Neural cell (in vitro differentiated cells): Measurements from ENCODE around the gene FGFBP2. TPM values are rescaled to one million over a fixed set of nuclear protein-coding genes. Genes with fewer than 3 reads are reported as not detected.

Experiments
- H2AFZ ChIP-seq: fragments of 200-600, 300-800 bp; sonication (generic), shearing (Covaris generic); 2 replicates; pipeline ENCODE4 v1.6.0; 2014; ENCODE audit warnings: low read depth, mild to moderate bottlenecking, antibody characterized with exemption, low read length, moderate library complexity
- H3F3A ChIP-seq: fragments of 200-600 bp; shearing (Covaris generic); 2 replicates; pipeline ENCODE4 v1.6.1; 2016; ENCODE audit warnings: mild to moderate bottlenecking, moderate library complexity, mixed read lengths, antibody characterized with exemption, low read length; ENCODE audit not compliant: insufficient read depth, poor library complexity, severe bottlenecking
- H3K27ac ChIP-seq: fragments of 200-600, 300-800 bp; sonication (generic), shearing (Covaris generic); 2 replicates; pipeline ENCODE4 v1.5.1; 2014; ENCODE audit warnings: mild to moderate bottlenecking, low read length, moderate library complexity
- H3K27me3 ChIP-seq: fragments of 300-800, 200-600 bp; sonication (generic), shearing (Covaris generic); 2 replicates; pipeline ENCODE4 v1.6.0; 2014; ENCODE audit warnings: mild to moderate bottlenecking, low read depth, low read length, moderate library complexity; ENCODE audit not compliant: insufficient read depth
- H3K36me3 ChIP-seq: fragments of 300-800, 200-600 bp; sonication (generic), shearing (Covaris generic); 2 replicates; pipeline ENCODE4 v1.5.1; 2014; ENCODE audit warnings: mild to moderate bottlenecking, antibody characterized with exemption, low read length, moderate library complexity; ENCODE audit not compliant: insufficient read depth
- H3K4me2 ChIP-seq: fragments of 300-800, 200-600 bp; sonication (generic), shearing (Covaris generic); 2 replicates; pipeline ENCODE4 v1.6.0; 2014; ENCODE audit warnings: mild to moderate bottlenecking, low read length
- H3K4me3 ChIP-seq: fragments of 300-800, 200-600 bp; sonication (generic), shearing (Covaris generic); 2 replicates; pipeline ENCODE4 v1.5.1; 2014; ENCODE audit warnings: mild to moderate bottlenecking, low read length, moderate library complexity
- H3K79me2 ChIP-seq: fragments of 200-600 bp; shearing (Covaris generic); replicated peaks from 2 replicates; pipeline ENCODE4 v1.6.0; 2014; ENCODE audit warnings: mild to moderate bottlenecking, low read length, moderate library complexity; ENCODE audit not compliant: insufficient read depth
- H3K9ac ChIP-seq: fragments of 300-800, 200-600 bp; sonication (generic), shearing (Covaris generic); 2 replicates; pipeline ENCODE4 v1.6.1; 2016; ENCODE audit warnings: mild to moderate bottlenecking, low read length, mixed read lengths
- H3K9me2 ChIP-seq: fragments of 200-600 bp; shearing (Covaris generic); 2 replicates; pipeline ENCODE4 v1.6.1; 2016; ENCODE audit warnings: mild to moderate bottlenecking, low read length, mixed read lengths; ENCODE audit not compliant: insufficient read depth
- H3K9me3 ChIP-seq: fragments of 200-600, 300-800 bp; sonication (generic), shearing (Covaris generic); 2 replicates; pipeline ENCODE4 v1.6.1; 2016; ENCODE audit warnings: mild to moderate bottlenecking, mixed run types, low read length, moderate library complexity, mixed read lengths
- H4K20me1 ChIP-seq: fragments of 200-600 bp; shearing (Covaris generic); 2 replicates; pipeline ENCODE4 v1.6.1; 2016; ENCODE audit warnings: mild to moderate bottlenecking, mixed run types; ENCODE audit not compliant: insufficient read depth
- EP300 ChIP-seq: fragments of 450-650 bp; conservative IDR thresholded peaks from 2 replicates; pipeline ENCODE4 v1.6.1; 2014; ENCODE audit warnings: antibody characterized with exemption, mild to moderate bottlenecking, moderate library complexity; ENCODE audit not compliant: poor library complexity, severe bottlenecking
- EZH2 ChIP-seq: fragments of 200-600, 300-800 bp; shearing (Covaris generic), sonication (generic); IDR thresholded peaks from 2 replicates; pipeline ENCODE4 v1.6.1; 2014; ENCODE audit warnings: antibody characterized with exemption, low read length, borderline replicate concordance, mild to moderate bottlenecking; ENCODE audit not compliant: insufficient read depth, poor library complexity, severe bottlenecking
- MXI1 ChIP-seq: fragments of 450-650 bp; conservative IDR thresholded peaks from 2 replicates; pipeline ENCODE4 v1.6.1; 2014; ENCODE audit warnings: antibody characterized with exemption, mild to moderate bottlenecking; ENCODE audit not compliant: poor library complexity, severe bottlenecking
- POLR2AphosphoS5 ChIP-seq: IDR thresholded peaks from 2 replicates; pipeline ENCODE4 v1.6.1; 2012
- RAD21 ChIP-seq: fragments of 450-650 bp; conservative IDR thresholded peaks from 2 replicates; pipeline ENCODE4 v1.6.1; 2014; ENCODE audit warnings: antibody characterized with exemption, mild to moderate bottlenecking, moderate library complexity
- REST ChIP-seq: IDR thresholded peaks from 2 replicates; pipeline ENCODE4 v1.6.1; 2012; ENCODE audit warnings: borderline replicate concordance
- SMC3 ChIP-seq: fragments of 450-650 bp; conservative IDR thresholded peaks from 2 replicates; pipeline ENCODE4 v1.6.1; 2014; ENCODE audit warnings: antibody characterized with exemption, mild to moderate bottlenecking, moderate library complexity; ENCODE audit not compliant: poor library complexity
- TAF1 ChIP-seq: IDR thresholded peaks from 2 replicates; pipeline ENCODE4 v1.6.1; 2012; ENCODE audit warnings: low read depth
- polyA plus RNA-seq: library from polyadenylated mRNA; depleted of rRNA; stranded (reverse); fragments of >200 nt; gene quantifications from 2 replicates; pipeline ENCODE4 v1.2.3, GENCODE V29; 2014
- TF ChIP-seq, protein P1 (sequence below): fragments of 450-650 bp; IDR thresholded peaks from 2 replicates; pipeline ENCODE4 v1.5.1; 2014; ENCODE audit warnings: antibody characterized with exemption, mild to moderate bottlenecking, moderate library complexity; ENCODE audit not compliant: poor library complexity, severe bottlenecking

The FGFBP2 gene
- polyA plus RNA-seq, 1 donor from 2014 or later = not detected

GRCh38 chr4:15963576-15963975 lies 601 bp upstream of the FGFBP2 start:
- TF ChIP-seq EP300 (no peak), EZH2 (no peak), RAD21 (no peak), POLR2AphosphoS5 (no peak), SMC3 (no peak), TAF1 (no peak), MXI1 (no peak), REST (no peak)
- TF ChIP-seq, protein P1, sequence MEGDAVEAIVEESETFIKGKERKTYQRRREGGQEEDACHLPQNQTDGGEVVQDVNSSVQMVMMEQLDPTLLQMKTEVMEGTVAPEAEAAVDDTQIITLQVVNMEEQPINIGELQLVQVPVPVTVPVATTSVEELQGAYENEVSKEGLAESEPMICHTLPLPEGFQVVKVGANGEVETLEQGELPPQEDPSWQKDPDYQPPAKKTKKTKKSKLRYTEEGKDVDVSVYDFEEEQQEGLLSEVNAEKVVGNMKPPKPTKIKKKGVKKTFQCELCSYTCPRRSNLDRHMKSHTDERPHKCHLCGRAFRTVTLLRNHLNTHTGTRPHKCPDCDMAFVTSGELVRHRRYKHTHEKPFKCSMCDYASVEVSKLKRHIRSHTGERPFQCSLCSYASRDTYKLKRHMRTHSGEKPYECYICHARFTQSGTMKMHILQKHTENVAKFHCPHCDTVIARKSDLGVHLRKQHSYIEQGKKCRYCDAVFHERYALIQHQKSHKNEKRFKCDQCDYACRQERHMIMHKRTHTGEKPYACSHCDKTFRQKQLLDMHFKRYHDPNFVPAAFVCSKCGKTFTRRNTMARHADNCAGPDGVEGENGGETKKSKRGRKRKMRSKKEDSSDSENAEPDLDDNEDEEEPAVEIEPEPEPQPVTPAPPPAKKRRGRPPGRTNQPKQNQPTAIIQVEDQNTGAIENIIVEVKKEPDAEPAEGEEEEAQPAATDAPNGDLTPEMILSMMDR = no peak
- H3K4me2 ChIP-seq = no peak overlapping the region

DNA sequence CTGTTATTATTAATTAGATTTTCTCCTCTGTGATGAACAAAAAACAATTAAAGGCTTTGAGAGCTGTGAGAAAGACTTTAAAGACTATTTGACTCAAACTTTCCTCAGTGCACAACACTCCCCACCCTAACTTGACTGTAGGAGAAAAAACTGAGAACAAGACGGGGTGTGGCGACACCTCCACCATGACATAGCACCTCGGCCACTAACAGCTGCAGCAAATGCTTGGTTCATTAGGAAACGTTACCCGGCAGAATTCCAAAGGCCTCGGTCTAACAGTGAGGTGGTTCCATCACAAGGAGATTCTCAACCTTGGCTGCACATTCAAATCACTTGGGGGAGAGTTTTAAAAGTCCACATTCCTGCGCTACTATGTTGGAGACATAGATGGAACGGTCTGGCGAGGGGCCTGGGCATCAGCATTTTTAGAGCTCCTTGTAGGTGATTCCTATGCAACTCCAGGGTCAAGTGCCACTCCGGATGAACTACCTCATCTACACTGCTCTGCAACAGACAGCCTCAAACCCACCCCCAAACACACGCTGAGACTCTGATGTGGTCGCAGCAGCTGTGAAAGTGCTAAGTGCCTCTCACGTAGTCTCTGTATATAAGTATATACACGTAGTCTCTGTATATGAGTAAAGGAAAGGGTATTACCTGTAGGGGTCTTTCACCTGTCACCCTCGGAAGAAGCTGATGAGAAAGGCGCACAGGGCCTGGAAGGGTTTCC lies 1.0 kb downstream of the FGFBP2 start:
- Histone ChIP-seq H2AFZ (no peak overlapping the region), H4K20me1 (no peaks in the 10 kb centered on the region), H3K9me3 (no peaks in the 10 kb centered on the region), H3K27ac (no peak overlapping the region), H3K9ac (no peak overlapping the region), H3K9me2 (no peaks in the 10 kb centered on the region), H3K79me2 (no peaks in the 10 kb centered on the region), H3K36me3 (no peaks in the 10 kb centered on the region), H3K27me3 (no peaks in the 10 kb centered on the region), H3K4me3 (no peak overlapping the region), H3F3A (no peaks in the 10 kb centered on the region), H3K4me2 (no peak overlapping the region)
- TF ChIP-seq POLR2AphosphoS5 = no peak
- no peak for TF ChIP-seq SMC3
- no peak for TF ChIP-seq EP300

More at GRCh38 chr4:15963576-15963975, 601 bp upstream of the FGFBP2 start:
- no peak overlapping the region for H3K4me3 ChIP-seq
- no peaks in the 10 kb centered on the region for H3K9me2 ChIP-seq
- no peak overlapping the region for H3K9ac ChIP-seq
- no peak overlapping the region for H3K27ac ChIP-seq
- H3K79me2 ChIP-seq = no peaks in the 10 kb centered on the region
- H3F3A ChIP-seq = no peaks in the 10 kb centered on the region
- no peaks in the 10 kb centered on the region for H4K20me1 ChIP-seq
- H2AFZ ChIP-seq = no peak overlapping the region
- H3K9me3 ChIP-seq = no peaks in the 10 kb centered on the region
- H3K36me3 ChIP-seq = no peaks in the 10 kb centered on the region
- no peaks in the 10 kb centered on the region for H3K27me3 ChIP-seq
